Activated CD4-positive, CD25-positive, alpha-beta regulatory T cell treated with anti-CD3 and anti-CD28 coated beads, Interleukin-2, amount 50 U/mL, for 24 hours (primary cell): ENCODE results near the gene TMPRSS7.

Experiments used
- ATAC-seq, 2 donors: fragments of 150-1000 bp; cut with Tn5 transposase; one replicate each; pipeline ENCODE4 v1.10.0; 2021; ENCODE audit warnings: mild to moderate bottlenecking in 1 of 2, moderate library complexity in 1 of 2

Gene TMPRSS7, protein sequence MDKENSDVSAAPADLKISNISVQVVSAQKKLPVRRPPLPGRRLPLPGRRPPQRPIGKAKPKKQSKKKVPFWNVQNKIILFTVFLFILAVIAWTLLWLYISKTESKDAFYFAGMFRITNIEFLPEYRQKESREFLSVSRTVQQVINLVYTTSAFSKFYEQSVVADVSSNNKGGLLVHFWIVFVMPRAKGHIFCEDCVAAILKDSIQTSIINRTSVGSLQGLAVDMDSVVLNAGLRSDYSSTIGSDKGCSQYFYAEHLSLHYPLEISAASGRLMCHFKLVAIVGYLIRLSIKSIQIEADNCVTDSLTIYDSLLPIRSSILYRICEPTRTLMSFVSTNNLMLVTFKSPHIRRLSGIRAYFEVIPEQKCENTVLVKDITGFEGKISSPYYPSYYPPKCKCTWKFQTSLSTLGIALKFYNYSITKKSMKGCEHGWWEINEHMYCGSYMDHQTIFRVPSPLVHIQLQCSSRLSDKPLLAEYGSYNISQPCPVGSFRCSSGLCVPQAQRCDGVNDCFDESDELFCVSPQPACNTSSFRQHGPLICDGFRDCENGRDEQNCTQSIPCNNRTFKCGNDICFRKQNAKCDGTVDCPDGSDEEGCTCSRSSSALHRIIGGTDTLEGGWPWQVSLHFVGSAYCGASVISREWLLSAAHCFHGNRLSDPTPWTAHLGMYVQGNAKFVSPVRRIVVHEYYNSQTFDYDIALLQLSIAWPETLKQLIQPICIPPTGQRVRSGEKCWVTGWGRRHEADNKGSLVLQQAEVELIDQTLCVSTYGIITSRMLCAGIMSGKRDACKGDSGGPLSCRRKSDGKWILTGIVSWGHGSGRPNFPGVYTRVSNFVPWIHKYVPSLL

DNA sequence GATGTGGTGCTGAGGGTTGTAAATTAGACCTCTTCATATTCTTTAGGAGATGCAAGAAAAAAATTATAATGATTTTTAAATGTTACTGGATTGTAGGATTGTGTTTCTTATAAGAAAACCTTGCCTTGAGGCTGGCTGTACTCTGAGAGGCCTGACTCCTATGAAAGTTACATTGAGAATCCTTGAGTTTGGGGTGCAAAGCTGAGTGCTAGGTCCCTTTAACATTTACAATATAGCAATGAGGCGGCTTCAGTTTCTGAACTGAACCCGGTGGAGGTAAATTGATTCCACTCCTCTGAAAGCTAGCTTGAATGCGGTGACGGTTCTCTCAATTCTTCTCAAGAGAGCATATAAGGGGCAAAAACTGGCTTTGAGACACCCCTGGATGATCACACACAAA is at the start of gene TMPRSS7:
Gene TMPRSS7, plus strand, starts transcription at position 301 of the 400 bp plus-strand sequence. CDS start 110 bp downstream, outside the sequence.
- no peak for ATAC-seq

DNA sequence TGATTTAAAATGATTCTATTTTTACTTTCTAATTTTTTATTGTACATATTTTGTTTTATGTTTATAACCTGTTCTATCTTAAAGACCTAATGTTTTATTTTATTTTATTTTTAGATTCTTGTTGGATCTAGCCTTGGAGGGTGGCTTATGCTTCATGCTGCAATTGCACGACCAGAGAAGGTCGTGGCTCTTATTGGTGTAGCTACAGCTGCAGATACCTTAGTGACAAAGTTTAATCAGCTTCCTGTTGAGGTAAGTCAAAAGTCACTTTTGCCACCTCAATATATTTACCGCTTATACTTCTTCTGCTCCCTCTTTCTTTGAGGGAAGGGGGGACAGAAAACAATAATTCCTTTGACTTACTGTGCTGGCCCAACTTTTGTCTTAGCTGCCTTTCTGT is 47.7 kb upstream of the TMPRSS7 start:
- no peak for ATAC-seq

DNA sequence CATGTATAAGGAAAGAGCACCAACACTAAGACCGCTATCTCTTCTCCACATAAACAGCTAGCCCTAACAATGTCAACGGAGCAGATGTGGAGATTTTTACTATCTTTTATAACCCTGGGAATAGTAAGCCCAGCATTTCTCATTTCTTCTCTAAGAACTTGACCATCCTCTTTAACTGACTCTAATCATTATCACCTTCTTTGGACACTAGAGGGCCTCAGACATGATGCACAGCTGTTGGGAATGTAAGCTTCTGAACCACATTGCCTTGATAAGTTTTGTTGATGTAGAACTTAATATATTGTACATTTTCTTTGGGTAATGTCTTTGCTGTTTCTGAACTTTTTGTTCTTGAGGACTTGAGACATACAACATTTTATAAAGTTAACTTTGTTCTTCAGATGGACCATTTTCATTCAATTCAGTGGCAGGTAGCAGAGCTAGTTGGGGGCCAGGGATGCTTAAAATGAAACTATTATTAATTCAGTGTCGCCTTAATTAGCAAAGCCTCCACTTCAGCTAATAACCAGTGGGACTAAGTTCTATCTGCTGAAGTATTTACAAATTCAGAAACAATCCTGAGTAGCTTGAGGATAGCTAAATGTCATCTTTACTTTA is 45.4 kb upstream of the TMPRSS7 start:
- ATAC-seq = peak; percentile 66 to 68

DNA sequence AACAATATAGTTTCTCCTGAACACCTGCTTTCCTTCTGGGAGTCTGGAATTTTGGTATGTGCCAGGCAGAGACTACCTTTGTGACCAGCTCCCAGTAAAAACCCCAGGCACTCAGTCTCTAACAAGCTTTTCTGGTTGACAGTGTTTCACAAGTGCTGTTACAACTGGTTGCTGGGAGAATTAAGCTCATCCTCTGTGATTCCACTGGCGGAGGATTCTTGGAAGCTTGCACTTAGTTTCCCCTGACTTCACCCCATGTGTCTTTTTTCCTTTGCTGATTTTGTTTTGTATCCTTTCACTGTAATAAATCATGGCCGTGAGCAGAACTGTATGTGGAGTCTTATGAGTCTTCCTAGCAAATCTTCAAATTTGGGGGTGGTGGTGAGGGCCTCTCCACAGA is 41.5 kb upstream of the TMPRSS7 start:
- ATAC-seq = no peak

DNA sequence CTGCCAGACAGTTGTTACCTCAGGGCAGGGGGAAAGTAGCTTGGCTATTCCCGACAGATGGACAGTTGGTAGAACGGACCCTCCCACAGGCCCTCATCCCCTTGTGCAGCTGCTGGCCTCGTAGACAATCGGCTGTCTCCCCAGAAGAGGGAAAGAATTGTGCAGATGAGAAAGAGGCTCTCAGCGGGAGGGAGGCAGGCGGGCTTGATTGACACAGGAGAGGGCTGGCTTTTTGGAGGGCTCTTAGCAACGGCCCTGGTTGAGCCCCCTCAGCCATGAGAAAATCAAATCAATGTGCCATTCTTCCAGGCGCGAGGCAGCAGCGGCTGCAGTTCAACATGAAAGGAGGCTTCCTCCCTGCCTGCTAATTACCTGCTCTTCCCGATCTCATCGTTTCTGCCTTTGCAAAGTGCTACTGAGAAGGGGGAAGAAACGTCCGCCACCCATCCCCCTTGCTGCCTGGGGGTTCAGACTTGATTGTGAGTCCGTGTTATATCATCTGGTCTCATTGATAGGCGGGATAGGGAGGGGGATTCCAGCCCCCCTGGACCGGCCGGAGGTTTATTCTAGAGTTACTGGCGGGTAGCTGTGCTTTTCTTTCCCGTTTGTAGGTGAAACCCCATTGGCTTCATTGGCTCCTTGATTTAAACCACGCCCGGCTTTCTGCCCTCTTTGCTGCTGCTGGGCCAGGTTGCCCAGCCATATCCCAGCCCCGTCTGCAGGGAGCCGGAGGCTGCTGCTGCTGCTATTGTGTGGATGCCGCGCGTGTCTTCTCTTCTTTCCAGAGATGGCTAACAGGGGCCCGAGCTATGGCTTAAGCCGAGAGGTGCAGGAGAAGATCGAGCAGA is 35.7 kb upstream of the TMPRSS7 start, which contains the start of gene TAGLN3:
Gene TAGLN3, plus strand, starts transcription at position 287 of the 848 bp plus-strand sequence. Its CDS starts 501 bp downstream, at position 788.
- no peak for ATAC-seq

DNA sequence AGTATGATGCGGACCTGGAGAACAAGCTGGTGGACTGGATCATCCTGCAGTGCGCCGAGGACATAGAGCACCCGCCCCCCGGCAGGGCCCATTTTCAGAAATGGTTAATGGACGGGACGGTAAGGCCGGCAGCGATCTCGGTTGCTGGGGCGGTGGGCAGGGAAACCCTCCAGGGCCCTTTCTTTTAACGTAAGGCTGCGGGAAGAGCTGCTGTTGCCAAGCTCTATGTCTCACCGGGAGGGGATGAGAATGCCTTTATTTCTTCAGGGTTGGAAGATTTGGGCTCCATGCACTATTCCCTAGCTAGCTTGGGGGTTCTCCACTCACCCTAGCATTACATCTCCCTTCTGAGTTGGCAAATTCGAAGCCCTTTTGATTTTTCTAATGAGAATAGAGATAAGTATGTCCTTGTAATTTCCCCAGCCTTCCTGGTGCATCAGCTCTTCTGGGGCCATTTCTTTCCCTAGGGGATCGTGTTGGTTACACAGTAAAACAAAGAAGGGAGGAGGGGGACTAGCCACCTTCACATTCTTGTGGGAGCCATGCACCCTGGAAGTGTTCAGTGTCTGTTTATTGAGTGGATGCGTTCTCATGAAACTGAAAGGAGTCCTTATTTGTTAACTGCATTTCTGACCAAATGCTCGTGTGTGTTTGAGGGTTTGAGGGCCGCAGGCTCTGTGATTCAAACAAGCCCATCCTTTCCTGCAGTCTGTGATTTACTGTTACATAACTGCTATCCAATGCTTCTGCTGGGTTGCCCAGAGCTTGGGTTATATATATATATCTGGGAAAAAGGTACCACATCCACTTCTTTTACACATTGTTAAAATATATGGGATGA is 34.8 kb upstream of the TMPRSS7 start:
- no peak for ATAC-seq

DNA sequence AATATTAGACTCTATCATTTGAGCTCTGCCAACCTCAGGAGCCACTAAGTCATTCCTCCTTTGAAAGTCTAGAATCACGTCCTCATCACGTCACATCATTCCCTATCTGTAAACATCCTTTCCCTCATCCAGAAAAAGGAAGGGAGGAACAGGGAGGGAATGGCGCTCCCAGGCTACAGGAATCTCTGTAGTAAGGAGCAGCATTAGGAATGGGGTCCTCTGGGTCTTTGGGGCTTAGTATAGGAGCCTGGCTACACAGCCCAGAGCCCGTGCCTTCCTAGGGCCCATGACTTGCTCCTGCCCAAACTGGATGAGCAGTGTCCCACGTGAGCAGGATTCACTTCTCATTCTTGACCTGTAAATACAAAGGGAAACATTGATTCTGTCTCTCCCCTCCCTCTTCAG is 34.2 kb upstream of the TMPRSS7 start:
- no peak for ATAC-seq

DNA sequence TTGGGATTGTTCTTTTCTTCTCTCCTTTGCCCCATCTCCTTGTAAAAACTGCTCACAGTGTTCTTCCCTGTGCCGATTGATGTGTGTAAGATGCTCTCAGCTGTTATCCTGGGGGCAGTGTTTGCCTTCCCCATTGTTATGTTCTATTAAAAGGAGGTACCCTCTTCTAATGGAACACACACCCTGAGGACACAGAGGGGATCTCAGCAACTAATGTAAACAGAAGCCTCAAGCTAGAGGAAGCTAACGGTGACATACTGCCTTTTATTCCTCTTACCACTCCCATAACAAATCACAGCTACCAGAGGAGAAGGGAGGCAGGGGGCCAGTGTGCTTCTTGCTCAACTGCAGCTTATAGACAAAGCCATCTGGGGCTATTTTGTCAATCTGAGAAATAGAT is 33.6 kb upstream of the TMPRSS7 start:
- no peak for ATAC-seq

DNA sequence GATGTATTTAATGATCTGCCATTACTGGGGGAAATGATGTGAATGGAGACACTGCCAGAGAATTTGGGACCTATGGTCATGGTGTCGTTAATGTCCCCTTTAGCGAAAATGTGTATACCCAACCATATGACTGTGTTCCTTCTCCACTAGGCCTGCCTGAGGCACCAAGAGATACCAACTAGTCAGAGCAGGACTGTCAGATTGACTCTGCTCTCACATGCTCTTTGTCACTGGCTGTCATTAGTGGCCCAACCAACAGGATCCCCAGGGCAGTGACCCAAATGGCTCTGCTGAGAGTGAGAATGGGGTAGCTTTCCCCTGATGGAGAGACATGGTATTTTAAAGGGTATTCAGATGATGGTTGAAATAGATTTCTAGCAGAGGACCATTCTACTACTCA is 33.0 kb upstream of the TMPRSS7 start:
- ATAC-seq = peak; percentile 23 to 35

DNA sequence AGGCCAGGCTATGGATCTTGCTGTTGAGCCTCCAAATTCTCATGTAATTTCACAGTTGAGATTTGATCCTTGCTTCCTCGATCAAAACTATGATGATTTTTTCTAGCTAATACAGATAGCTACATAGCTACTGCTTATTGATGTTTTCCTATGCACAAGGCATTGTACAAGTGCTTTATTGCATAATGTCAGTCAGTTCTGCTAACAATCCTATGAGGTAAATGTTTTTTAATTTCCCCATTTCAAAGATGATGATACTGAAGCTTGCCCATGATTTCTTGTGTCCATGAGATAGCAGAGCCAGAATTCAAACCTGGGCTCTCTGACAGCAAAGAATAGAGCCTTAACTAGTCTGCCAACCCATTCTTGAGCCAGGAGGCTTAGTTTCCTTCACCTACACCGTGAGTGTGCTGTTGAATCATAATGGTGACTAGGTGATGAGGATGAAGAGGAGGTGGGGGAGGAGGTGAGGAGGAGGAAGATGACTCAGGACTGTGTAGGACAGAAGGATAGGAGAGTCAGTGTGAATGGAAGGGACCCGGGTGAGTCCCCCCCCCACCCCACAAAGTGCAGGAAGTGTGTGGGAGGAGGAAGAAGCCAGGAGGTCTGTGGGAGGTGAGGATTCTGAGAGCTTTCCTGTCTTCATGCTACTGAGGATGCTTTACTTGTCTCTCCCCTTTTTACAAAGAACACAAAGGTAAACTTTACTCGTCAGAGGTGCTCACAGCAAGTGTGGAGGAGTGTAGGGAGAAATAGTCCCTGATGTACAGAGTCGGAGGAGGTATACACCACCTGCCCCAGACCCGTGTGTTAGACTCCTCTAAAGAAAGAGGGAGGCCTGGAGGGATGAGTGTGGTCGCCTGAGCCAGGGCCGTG is 32.2 kb upstream of the TMPRSS7 start:
- ATAC-seq = peak; percentile 93 to 94

DNA sequence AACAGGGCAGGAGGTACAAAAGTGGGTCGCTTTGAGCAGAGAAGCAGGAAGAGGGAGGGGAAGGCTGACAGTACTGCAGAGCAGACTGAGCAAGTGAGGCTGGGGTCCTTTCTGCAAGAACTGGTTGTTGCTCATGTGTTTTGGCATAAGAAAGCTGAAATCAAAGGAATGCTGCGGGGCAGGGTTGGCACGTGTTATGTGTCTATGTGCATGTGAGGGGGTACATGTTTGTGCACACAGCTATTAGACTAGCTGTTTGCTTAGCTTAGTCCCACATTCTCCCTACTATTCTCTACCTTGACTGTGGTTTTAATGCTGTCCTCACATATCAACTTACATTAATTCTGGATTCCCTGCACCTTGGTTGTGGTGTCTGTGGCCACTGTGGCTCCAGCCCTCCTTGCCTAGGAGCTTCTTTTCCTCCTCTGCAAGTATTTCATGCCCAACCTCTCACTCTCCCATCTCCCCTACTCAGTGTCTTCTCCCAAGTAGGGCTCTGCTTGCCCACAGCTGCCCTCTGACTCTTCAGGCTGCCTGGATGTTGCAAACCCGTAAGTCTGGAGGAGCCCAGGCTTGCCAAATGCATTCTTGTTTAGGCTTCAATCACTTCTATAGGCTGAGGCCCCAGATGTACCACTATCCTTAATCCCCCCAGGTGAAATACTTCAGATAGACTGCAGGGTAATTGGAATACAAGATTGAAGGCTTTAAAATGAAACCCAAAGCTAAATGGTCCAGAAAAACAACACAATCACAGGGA is 31.0 kb upstream of the TMPRSS7 start:
- ATAC-seq = no peak

DNA sequence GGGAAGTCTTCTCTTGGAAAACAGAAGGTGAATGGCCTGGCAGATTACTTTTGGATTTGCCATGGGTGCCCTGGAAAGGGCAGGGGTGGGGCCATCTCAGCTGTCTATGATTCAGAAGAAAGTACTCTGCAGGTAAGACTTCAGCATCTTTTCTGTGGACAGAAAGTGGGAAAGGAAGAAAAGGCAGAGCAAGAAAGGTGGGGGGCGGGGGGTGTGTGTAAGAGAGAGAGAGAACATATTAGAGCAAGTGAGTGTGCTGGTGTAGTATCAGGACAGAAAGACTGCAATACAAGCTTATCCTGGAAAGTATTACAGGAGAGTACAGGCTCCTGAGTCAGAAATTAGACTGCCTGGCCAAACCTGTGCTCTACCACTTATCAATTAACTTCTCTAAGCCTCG is 30.3 kb upstream of the TMPRSS7 start:
- no peak for ATAC-seq

DNA sequence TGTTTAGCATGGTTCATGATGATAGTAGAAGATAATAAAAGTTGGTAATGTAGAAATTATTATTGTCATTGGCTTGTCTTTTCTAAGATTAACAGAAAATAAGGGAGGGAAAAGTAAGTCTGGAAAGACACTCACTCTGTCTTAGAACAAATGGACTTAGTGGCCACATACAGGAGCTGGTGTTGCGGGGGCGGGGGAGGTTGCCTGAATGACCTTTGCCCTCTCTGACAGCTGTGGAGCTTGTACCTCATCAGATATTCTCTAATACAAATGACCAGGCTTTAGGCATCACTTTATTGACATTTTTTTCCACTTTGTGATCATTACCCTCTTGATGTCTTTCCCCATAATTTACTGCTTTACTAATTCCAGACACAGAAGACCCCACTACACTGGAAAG is 29.9 kb upstream of the TMPRSS7 start:
- ATAC-seq = no peak

DNA sequence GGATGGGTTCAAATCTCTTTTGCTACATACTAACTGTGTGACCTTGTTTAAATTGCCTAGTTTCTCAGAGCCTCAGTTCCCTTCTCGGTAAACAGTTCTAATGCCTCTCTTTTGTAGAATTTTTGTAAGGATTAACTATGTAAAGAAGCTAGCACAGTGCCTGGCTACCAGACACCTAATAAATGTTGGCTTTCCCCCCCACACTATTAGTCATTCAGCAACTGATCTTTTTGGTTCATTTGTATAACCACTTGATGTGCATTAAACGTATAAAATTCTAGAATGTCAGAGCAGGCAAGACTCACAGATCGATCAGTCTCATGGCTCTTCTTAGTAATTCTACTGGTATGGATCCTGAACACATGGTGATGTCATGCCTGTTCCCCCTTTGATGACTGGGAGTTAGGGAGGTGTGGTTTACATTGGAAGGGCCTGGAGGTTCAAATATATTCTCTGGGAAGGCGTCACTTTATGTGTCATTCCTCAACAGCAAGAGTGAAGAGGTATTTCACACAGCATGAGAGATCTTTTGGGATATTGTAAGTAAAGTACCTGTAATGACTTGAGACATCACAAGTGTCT is 29.4 kb upstream of the TMPRSS7 start:
- peak; percentile 28 to 37 for ATAC-seq

DNA sequence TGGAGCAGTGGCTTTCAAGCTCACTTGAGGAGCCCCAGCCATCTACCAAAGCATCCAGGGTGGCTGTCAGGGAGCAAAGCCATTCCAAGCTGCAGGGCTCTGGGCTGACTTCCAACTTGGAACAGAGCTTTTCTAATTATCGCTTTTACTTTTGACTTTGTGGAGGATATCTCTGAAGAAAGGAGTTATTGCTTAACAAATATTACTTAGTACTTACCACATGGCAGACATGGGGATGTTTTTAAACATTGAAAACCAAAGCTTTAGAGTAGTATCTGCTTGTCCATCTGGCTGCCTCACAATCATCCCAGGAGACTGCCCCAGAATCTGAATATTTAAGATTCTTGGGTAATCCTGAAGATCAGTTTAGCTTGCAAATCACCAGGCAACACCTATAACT is 26.9 kb upstream of the TMPRSS7 start:
- no peak for ATAC-seq

DNA sequence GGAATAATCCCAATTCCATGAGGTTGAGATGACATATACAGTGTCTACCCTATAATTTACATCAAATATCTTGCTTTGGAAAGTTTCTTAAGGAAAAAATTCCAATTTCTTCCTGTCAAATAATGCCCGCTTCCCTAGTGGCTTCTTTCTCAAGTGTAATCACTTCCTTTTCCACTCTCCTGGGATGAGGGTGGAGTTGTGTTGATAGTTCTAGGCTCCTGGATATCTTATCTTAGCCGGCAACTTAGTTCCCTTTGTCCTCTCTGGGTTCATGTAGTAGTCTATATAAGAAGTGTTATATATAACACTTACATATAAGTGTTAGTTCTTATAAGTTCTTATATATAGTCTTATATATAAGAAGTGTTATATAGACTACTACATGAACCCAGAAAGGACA is 24.9 kb upstream of the TMPRSS7 start:
- ATAC-seq = no peak

DNA sequence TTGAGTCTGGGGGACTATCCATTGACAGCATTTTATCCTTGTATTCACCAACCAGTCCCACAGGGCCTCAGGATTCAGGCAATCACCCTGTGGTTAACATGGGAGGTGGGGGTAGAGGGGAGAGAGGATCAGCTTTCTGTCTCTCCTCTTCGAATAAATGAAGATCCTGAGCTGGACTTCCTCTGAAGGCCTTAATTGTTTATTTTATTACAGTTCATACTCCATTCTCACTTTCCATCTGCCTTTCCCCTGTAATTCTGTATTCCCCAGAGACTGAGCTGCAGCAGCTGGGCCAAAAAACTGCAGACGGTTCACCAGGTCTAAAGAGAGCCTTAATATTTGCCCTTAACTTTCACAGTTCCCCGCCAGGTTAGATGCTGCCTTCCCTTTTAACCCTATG is 23.9 kb upstream of the TMPRSS7 start:
- ATAC-seq = no peak

DNA sequence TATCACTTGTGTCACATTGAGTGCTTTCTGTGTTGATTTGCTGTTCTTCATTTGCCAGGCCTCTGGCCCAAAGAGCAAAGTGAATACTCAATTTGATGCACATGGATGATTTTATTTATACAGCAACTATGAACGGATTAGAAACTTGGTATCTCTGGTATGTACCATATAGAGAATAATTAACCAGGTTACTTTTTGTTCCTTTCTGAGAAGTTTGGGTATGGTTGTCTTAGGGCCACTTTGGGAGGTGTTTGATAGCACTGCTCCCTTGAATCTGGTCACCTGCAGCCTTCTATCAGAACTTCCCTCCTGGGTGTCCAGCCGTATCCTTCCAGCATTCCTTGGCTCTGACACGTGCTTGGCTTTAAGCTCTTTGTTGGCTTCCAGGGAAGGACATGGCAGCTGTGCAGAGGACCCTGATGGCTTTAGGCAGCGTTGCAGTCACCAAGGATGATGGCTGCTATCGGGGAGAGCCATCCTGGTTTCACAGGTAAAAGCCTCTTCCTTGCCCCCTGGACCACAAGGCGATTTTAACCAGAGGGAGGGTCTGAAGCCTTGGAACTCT is 23.1 kb upstream of the TMPRSS7 start:
- no peak for ATAC-seq
